SK-N-MC (cell line): ENCODE measurements around the gene RIC3.

Experiments
- EZH2 ChIP-seq: fragments of 200-600 bp; sonication (generic); IDR thresholded peaks from one replicate; pipeline ENCODE4 v1.6.1; 2017; ENCODE audit warnings: antibody characterized with exemption
- POLR2AphosphoS5 ChIP-seq: IDR thresholded peaks from 2 replicates; pipeline ENCODE4 v1.6.1; 2012; ENCODE audit warnings: mild to moderate bottlenecking, low read depth, low read length, borderline replicate concordance

DNA sequence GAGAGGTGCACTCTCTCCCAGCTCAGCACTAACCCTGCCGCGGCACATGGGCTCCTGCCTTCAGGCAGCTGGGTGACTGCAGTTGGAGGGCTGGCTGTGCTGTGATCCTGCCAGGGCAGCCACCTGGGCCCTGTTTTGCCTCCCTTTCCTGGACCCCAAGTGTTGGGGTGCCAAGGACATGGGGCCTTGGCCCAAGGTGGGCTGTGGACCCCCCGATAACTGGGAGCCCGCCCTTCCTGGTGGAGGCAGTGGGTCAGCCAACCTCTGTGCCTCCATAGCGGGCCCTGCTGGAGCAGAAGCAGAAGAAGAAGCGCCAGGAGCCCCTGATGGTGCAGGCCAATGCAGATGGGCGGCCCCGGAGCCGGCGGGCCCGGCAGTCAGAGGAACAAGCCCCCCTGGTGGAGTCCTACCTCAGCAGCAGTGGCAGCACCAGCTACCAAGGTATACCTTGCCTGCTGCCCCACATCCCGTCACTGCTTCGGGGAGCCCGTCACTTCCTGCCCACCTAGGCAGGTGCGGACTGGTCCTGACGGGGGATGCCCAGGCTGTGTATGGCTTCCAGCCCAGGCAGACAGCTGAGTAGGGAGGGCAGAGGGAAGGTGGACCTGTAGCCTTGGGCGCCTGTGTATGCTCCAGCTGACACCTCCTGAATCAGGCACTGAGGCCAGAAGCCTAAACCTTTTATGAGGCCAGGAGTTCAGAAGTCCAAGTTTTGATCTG is 78.9 kb downstream of the RIC3 start:
- TF ChIP-seq EZH2, result no peak
- TF ChIP-seq POLR2AphosphoS5, result no peak
